ENCODE data around the gene FDCSP.
"Not testable (repeated sequence)": the region's sequence is repeated elsewhere in the genome, so short reads cannot be mapped to it uniquely, and the experiment has no call there.

Gene FDCSP

GRCh38 chr4:70225824-70226223 is at the start of gene FDCSP:
TSS of gene FDCSP (plus strand) at chr4:70226124. CDS start at chr4:70231195, 5,071 bp downstream.
- no peak for DNase-seq

GRCh38 chr4:70177090-70177489 is 48.8 kb upstream of the FDCSP start:
- no peak for DNase-seq

GRCh38 chr4:70178075-70178660 is 47.8 kb upstream of the FDCSP start:
- DNase-seq = no peak

GRCh38 chr4:70179811-70180210 is 46.1 kb upstream of the FDCSP start:
- no peak for DNase-seq

GRCh38 chr4:70181864-70182263 is 44.1 kb upstream of the FDCSP start:
- DNase-seq = no peak

GRCh38 chr4:70182517-70183167 is 43.3 kb upstream of the FDCSP start:
- DNase-seq = no peak

- DNase-seq = peak; percentile 10
Measured at GRCh38 chr4:70183168-70183939, 42.6 kb upstream of the FDCSP start.

- DNase-seq = no peak
Measured at GRCh38 chr4:70183940-70184246, 42.0 kb upstream of the FDCSP start.

- DNase-seq = no peak
Measured at GRCh38 chr4:70187216-70187615, 38.7 kb upstream of the FDCSP start.

- no peak for DNase-seq
Measured at GRCh38 chr4:70190579-70190978, 35.3 kb upstream of the FDCSP start.

- no peak for DNase-seq
Measured at GRCh38 chr4:70191647-70192046, 34.3 kb upstream of the FDCSP start.

- no peak for DNase-seq
Measured at GRCh38 chr4:70192895-70193294, 33.0 kb upstream of the FDCSP start.

- DNase-seq = no peak
Measured at GRCh38 chr4:70195425-70195824, 30.5 kb upstream of the FDCSP start, which contains the start of gene ODAM. TSS of gene ODAM (plus strand) at chr4:70195725. CDS start at chr4:70196544, 819 bp downstream.

- DNase-seq = no peak
Measured at GRCh38 chr4:70196857-70197256, 29.1 kb upstream of the FDCSP start.

GRCh38 chr4:70197842-70198241 is 28.1 kb upstream of the FDCSP start:
- no peak for DNase-seq

- DNase-seq = no peak
Measured at GRCh38 chr4:70203601-70204000, 22.3 kb upstream of the FDCSP start.

GRCh38 chr4:70212752-70213151 is 13.2 kb upstream of the FDCSP start:
- not testable (repeated sequence) for DNase-seq

GRCh38 chr4:70216109-70216508 is 9.8 kb upstream of the FDCSP start:
- DNase-seq = not testable (repeated sequence)

- not testable (repeated sequence) for DNase-seq
Measured at GRCh38 chr4:70216550-70216949, 9.4 kb upstream of the FDCSP start.

GRCh38 chr4:70221389-70221788 is 4.5 kb upstream of the FDCSP start:
- DNase-seq = not testable (repeated sequence)

GRCh38 chr4:70221818-70222217 is 4.1 kb upstream of the FDCSP start:
- not testable (repeated sequence) for DNase-seq

GRCh38 chr4:70236125-70236524 is 10.2 kb downstream of the FDCSP start:
- DNase-seq = no peak

- no peak for DNase-seq
Measured at GRCh38 chr4:70239131-70239883, 13.4 kb downstream of the FDCSP start.

All from NCI-H526 treated with DMSO at 0.1 percent for 48 hours (cell line).